ENCODE measurements around the gene MAPK4.

MAPK4 gene

DNA sequence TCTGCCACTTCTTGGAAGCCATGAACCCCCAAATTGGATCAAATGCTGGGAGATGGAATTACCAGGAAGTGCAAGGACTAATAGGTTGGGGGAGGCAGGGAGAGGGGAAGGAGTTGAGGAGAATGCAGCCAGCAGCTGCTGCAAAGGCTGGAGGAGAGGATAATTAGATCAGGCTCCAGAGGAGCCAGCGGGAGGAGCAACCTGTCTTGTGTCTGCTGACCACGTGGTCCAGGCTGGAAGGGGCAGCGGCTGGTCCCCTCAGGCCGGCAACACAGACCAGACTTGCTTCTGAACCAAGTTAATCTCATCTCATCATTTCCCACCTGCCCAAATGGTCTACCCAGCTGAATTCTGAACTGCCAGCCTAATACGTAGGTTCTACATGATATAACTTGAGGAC is 191.6 kb downstream of the MAPK4 start:
- Histone ChIP-seq H4K20me1 (ENCODE audit: low read depth, low read length) (no peaks in the 10 kb centered on the region), H3K36me3 (ENCODE audit: low read length) (no peaks in the 10 kb centered on the region), H3K79me2 (ENCODE audit: insufficient read depth, low read length) (no peaks in the 10 kb centered on the region), H3K4me2 (ENCODE audit: low read depth, low read length, poor library complexity, severe bottlenecking) (no peak overlapping the region), H3K4me3 (ENCODE audit: insufficient read depth, low read length, poor library complexity, severe bottlenecking) (no peak overlapping the region), H3K9me3 (ENCODE audit: insufficient read depth, low read length) (no peaks in the 10 kb centered on the region), H3K27ac (ENCODE audit: low read depth, low read length) (no peak overlapping the region), H3K9ac (ENCODE audit: low read length) (no peak overlapping the region), H3K9me2 (replicated peaks; ENCODE audit: insufficient read depth, low read length) (no peaks in the 10 kb centered on the region), H3K27me3 (ENCODE audit: low read length) (no peaks in the 10 kb centered on the region), H2AFZ (ENCODE audit: low read depth, low read length, severe bottlenecking) (no peak overlapping the region), H3F3A (ENCODE audit: insufficient read depth) (no peaks in the 10 kb centered on the region)
- TF ChIP-seq EZH2phosphoT487 (conservative IDR thresholded peaks at IDR 0.05; ENCODE audit: low read length) (no peak), CTCF (IDR thresholded peaks at IDR 0.05; ENCODE audit: insufficient read depth, low read length, poor library complexity, severe bottlenecking) (no peak)

DNA sequence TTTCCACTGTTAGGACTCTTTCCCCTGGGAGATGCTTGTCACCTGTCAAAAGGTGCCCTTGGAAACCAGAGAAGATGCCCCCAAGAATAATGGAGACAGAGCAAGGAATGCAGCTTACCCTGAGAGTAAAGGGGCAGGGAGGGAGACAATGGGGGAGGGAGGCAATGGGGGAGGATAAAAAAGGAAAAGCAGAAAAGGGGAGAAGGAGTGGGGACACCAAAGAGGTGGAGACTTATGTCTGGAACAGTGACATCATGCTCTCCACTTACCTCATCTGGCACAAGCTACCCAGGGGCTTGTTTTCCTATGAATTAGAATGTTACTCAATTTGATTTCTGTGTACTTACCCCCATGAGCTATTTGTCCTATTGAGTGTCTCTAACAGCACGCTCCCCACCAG is 192.1 kb downstream of the MAPK4 start:
- H3K27me3 ChIP-seq (ENCODE audit: low read length), result no peaks in the 10 kb centered on the region
- H3F3A ChIP-seq (ENCODE audit: insufficient read depth), result no peaks in the 10 kb centered on the region
- H3K9ac ChIP-seq (ENCODE audit: low read length), result no peak overlapping the region
- no peak overlapping the region for H3K27ac ChIP-seq (ENCODE audit: low read depth, low read length)
- H2AFZ ChIP-seq (ENCODE audit: low read depth, low read length, severe bottlenecking), result no peak overlapping the region
- TF ChIP-seq CTCF (IDR thresholded peaks at IDR 0.05; ENCODE audit: insufficient read depth, low read length, poor library complexity, severe bottlenecking) (no peak), EZH2phosphoT487 (conservative IDR thresholded peaks at IDR 0.05; ENCODE audit: low read length) (no peak)
- no peak overlapping the region for H3K4me2 ChIP-seq (ENCODE audit: low read depth, low read length, poor library complexity, severe bottlenecking)
- H3K9me2 ChIP-seq (replicated peaks; ENCODE audit: insufficient read depth, low read length), result no peaks in the 10 kb centered on the region
- H3K79me2 ChIP-seq (ENCODE audit: insufficient read depth, low read length), result no peaks in the 10 kb centered on the region
- H3K4me3 ChIP-seq (ENCODE audit: insufficient read depth, low read length, poor library complexity, severe bottlenecking), result no peak overlapping the region
- no peaks in the 10 kb centered on the region for H3K36me3 ChIP-seq (ENCODE audit: low read length)
- H3K9me3 ChIP-seq (ENCODE audit: insufficient read depth, low read length), result no peaks in the 10 kb centered on the region
- no peaks in the 10 kb centered on the region for H4K20me1 ChIP-seq (ENCODE audit: low read depth, low read length)

GRCh38 chr18:50753311-50753710 is 193.4 kb downstream of the MAPK4 start:
- H3K9me3 ChIP-seq (ENCODE audit: insufficient read depth, low read length), result no peaks in the 10 kb centered on the region
- no peaks in the 10 kb centered on the region for H3F3A ChIP-seq (ENCODE audit: insufficient read depth)
- H4K20me1 ChIP-seq (ENCODE audit: low read depth, low read length), result no peaks in the 10 kb centered on the region
- H3K79me2 ChIP-seq (ENCODE audit: insufficient read depth, low read length), result no peaks in the 10 kb centered on the region
- no peak overlapping the region for H3K27ac ChIP-seq (ENCODE audit: low read depth, low read length)
- H3K36me3 ChIP-seq (ENCODE audit: low read length), result no peaks in the 10 kb centered on the region
- no peaks in the 10 kb centered on the region for H3K9me2 ChIP-seq (replicated peaks; ENCODE audit: insufficient read depth, low read length)
- H3K9ac ChIP-seq (ENCODE audit: low read length), result no peak overlapping the region
- no peak overlapping the region for H3K4me2 ChIP-seq (ENCODE audit: low read depth, low read length, poor library complexity, severe bottlenecking)
- no peak overlapping the region for H3K4me3 ChIP-seq (ENCODE audit: insufficient read depth, low read length, poor library complexity, severe bottlenecking)
- TF ChIP-seq EZH2phosphoT487 (conservative IDR thresholded peaks at IDR 0.05; ENCODE audit: low read length) (no peak), CTCF (IDR thresholded peaks at IDR 0.05; ENCODE audit: insufficient read depth, low read length, poor library complexity, severe bottlenecking) (no peak)
- H3K27me3 ChIP-seq (ENCODE audit: low read length), result no peaks in the 10 kb centered on the region
- no peak overlapping the region for H2AFZ ChIP-seq (ENCODE audit: low read depth, low read length, severe bottlenecking)

GRCh38 chr18:50754297-50754696 is 194.4 kb downstream of the MAPK4 start:
- TF ChIP-seq EZH2phosphoT487 (conservative IDR thresholded peaks at IDR 0.05; ENCODE audit: low read length) (no peak), CTCF (IDR thresholded peaks at IDR 0.05; ENCODE audit: insufficient read depth, low read length, poor library complexity, severe bottlenecking) (no peak)
- no peak overlapping the region for H3K4me2 ChIP-seq (ENCODE audit: low read depth, low read length, poor library complexity, severe bottlenecking)
- H3K4me3 ChIP-seq (ENCODE audit: insufficient read depth, low read length, poor library complexity, severe bottlenecking), result no peak overlapping the region
- H3K9ac ChIP-seq (ENCODE audit: low read length), result no peak overlapping the region
- H3F3A ChIP-seq (ENCODE audit: insufficient read depth), result no peaks in the 10 kb centered on the region
- H3K79me2 ChIP-seq (ENCODE audit: insufficient read depth, low read length), result no peaks in the 10 kb centered on the region
- no peak overlapping the region for H2AFZ ChIP-seq (ENCODE audit: low read depth, low read length, severe bottlenecking)
- no peaks in the 10 kb centered on the region for H3K27me3 ChIP-seq (ENCODE audit: low read length)
- no peaks in the 10 kb centered on the region for H3K9me3 ChIP-seq (ENCODE audit: insufficient read depth, low read length)
- no peaks in the 10 kb centered on the region for H3K9me2 ChIP-seq (replicated peaks; ENCODE audit: insufficient read depth, low read length)
- H4K20me1 ChIP-seq (ENCODE audit: low read depth, low read length), result no peaks in the 10 kb centered on the region
- no peak overlapping the region for H3K27ac ChIP-seq (ENCODE audit: low read depth, low read length)
- no peaks in the 10 kb centered on the region for H3K36me3 ChIP-seq (ENCODE audit: low read length)

Measured in SU-DHL-6 (cell line).